ENCODE data around the gene ECT2.
"Not testable (repeated sequence)": the region's sequence is repeated elsewhere in the genome, so short reads cannot be mapped to it uniquely, and the experiment has no call there.

ECT2 gene

DNA sequence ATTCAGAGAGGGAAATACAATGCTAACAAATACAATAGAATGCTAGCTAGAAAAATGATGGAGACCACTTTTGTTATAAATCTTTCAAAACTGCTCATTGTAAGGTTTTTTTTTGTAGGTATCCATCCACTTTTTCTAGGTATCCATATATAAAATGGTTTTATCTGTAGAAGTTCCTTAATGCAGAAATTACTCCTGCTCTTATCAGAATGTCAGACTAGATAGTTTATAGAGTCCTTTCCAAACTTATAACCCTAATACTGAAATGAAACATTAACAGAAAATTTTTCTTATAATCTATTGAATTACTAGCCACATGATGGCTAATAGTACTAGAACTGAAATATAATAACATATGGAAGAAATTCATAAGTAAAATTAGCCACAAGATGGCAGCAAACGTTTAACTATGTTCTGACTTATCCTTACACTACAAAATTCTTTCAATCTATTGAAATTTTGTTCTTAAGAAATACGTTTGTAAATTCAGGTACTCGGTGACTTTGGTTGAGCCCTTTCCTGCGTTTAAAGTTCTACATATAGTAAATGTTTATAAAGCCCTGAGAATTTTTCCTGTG lies 58.5 kb downstream of the ECT2 start:
- no peak for DNase-seq (ENCODE audit: low read depth in 2 of 2)

DNA sequence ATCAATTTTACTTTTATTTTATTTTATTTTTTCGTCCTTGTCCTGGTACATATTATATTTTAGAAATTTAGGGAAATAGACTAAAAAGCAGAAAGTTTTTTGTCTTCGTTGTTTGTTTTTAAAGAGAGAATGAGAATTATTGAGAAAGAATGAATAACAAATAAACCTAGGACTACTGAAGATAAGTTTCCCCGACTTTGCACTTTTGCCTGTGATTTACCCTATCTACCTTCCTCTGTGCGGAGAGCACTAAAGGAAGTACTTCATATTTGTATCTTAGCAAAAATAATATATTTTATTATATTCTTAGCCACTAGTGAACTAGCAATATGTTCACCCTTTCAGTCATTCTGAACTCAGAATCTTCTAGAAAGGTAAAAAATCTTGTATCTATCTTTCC lies 60.6 kb downstream of the ECT2 start:
- DNase-seq (ENCODE audit: low read depth in 2 of 2) = no peak

DNA sequence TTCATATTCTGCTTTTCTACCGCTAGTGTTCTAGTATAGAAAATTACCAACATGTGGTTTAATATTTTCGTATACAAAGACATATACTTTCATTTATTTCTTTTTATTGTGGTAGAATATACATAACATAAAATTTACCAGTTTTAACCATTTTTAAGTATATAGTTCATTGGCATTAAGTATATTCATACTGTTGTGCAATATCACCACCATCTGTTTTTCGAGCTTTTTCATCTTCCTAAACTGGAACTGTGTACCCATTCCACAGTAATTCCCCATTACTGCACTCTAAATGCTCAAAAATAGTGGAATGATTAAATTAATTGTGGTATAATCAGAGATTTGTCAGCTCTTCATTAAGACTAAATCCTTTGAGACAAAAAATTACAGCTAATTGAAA lies 62.9 kb downstream of the ECT2 start:
- no peak for DNase-seq (ENCODE audit: low read depth in 2 of 2)

DNA sequence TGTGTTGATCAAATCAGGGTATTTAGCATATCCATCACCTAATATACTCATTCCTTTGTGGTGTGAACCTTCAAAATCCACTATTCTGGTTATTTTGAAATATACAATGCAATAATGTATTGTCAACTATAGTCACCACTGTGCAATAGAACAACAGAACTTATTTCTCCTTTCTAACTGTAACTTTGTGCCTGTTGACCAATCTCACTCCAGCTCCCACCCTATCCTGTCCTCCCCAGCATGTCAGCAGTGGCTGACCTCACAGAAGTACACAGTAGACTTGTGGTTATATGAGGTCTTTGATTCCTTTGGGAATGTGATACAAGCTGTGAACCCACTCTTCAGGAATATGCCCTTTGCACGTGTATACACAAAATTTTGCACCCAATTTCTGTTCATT lies 64.2 kb downstream of the ECT2 start:
- DNase-seq (ENCODE audit: low read depth in 2 of 2) = no peak

DNA sequence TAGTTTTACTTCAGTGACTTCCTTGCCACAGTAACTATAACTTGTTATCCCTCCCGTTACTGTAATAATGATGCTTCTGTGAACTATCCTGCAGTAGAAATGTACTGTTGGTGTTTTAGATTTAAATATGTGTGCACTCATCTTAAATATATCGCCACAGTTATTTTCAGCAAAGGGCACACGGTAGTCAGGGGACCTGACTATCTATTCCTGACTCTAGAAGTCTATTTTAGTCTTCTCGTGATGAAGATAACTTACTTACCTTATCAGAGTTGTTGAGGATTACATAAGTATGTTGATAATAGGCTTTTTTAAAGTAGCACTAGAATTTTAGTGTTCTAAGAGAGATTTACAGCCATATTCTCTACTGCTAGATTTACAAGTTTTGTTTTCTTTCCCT lies 65.3 kb downstream of the ECT2 start:
- no peak for DNase-seq (ENCODE audit: low read depth in 2 of 2)

DNA sequence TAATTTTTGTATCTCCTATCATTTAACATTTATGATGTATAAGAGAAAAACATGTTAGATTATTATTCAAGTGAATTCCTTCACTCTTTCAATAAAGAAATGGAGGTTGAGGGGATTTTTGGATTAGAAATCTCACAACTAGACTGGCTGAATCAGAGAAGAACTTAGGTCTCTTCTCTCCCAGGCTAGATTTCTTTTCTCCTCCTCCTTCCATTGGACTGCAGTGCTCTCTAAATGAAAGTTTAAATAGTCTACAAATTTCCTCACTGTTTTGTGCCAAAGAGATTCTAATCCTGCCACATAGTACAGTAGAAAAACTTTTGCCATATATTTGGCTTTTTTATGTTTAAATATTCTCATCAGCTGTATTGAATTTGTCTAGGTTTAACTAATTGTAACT lies 65.8 kb downstream of the ECT2 start:
- DNase-seq (ENCODE audit: low read depth in 2 of 2) = no peak

DNA sequence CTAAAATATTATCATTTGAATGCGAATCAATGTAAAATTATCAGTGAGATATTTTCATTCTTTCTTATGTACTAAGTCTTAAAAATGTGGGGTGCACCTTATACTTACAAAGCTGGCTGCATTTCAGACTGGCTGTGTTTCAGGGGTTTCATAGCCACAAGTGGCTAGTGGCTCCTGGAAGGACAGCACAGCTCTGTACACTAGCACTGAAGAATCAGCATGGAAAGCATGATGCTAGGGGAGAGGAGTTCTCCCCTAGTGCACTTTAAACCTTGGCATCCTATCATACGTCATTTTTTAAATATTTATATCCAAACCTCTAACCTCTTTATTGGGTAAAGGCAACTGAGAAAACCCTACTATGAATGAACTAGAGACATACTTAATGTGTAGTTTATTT lies 66.4 kb downstream of the ECT2 start:
- no peak for DNase-seq (ENCODE audit: low read depth in 2 of 2)

DNA sequence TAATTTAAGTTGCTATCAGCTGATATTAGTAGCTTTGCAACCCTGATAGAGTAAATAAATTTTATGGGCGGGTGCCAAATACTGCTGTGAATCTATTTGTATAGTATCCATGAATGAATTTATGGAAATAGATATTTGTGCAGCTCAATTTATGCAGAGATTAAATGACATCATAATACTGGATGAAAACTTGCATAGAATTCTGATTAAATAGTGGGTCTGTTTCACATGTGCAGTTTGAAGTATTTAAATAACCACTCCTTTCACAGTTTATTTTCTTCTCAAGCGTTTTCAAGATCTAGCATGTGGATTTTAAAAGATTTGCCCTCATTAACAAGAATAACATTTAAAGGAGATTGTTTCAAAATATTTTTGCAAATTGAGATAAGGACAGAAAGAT lies 70.0 kb downstream of the ECT2 start:
- no peak for DNase-seq (ENCODE audit: low read depth in 2 of 2)

DNA sequence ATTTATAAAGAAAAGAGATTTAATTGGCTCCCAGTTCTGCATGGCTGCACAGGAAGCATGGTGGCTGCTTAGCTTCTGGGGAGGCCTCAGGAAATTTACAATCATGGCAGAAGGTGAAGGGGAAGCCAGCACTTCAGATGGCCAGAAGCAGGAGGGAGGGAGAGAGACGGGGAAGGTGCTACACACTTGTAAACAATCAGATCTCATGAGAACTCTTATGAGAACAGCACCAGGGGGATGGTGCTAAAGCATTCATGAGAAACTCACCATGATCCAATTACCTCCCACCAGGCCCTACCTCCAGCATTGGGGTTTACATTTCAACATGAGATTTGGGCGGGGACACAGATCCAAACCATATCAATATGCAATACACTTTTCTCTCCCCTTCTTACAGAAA lies 73.7 kb downstream of the ECT2 start:
- no peak for DNase-seq (ENCODE audit: low read depth in 2 of 2)

DNA sequence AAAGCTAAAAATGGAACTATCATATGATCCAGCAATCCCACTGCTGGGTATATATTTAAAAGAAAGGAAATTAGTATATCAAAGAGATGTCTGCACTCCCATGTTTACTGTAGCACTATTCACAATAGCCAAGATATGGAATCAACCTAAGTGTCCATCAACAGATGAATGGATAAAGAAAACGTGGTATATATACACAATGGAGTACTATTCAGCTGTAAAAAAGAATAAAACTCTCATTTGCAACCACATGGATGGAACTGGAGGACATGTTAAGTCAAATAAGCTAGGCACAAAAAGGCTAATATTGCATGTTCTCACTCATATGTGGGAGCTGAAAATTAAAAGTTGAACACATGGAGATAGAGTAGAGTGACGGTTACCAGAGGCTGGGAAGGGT lies 76.7 kb downstream of the ECT2 start:
- DNase-seq (ENCODE audit: low read depth in 2 of 2) = not testable (repeated sequence)

DNA sequence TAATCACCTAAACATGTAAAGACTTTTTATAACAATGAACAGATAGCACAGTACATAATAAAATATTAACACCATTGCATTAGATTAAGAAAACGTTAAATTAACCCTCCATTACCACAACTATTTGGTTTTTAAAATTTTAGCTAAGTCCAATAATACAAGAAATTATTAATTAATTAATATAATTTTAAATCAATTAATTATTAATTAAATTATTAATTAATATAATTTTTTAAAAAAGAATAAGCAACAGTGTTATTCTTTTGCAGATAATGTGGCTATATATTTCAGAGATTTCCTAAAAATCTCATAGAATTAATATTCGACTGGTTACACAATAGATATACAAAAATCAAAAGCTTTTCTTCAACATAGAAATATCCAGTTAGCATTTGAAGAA lies 82.5 kb downstream of the ECT2 start:
- no peak for DNase-seq (ENCODE audit: low read depth in 2 of 2)

DNA sequence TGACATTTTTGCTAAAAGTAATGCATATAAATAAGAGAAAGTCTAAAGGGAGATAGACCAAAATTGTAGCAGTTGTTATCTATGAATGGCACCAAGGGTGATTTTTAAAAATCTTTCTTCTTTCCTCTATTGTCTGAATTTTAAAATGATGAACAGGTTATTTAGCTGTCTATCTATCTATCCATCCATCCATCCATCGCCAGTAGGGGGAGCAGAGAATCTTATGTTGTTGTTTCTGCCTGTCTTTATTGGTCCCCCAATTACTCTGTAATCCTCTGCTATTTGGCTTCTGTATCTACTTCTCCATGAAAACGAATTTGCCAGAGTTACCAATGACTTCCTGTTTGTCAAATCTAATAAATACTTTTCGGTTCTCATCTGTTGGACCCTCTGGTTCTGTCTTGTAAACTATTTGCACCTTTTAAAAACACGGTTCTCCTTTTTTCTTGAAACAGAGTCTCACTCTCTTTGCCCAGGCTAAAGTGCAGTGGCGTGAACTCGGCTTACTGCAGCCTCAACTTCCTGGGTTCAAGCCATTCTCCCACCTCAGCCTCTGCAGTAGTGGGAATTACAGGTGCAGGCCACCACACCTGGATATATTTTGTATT lies 86.0 kb downstream of the ECT2 start:
- DNase-seq (ENCODE audit: low read depth in 2 of 2) = no peak

DNA sequence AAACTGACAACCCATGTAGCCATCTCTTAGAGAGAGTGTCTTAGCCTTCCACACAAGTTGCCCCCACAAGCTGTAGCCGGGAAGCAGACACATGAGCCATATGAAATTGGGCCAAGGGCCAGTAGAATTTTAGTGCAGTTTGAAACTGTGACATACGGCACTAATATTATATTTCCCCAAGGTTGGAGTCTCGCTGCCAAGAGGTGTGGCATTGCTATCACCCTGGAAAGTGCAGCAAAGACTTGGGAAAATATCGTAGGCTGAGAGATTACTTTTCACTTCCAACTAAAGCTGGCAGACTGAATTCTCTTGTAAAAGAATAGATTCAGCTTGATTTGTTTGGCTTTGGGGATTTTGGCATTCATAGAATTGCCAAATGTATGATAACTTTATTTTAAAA lies 89.2 kb downstream of the ECT2 start:
- no peak for DNase-seq (ENCODE audit: low read depth in 2 of 2)

DNA sequence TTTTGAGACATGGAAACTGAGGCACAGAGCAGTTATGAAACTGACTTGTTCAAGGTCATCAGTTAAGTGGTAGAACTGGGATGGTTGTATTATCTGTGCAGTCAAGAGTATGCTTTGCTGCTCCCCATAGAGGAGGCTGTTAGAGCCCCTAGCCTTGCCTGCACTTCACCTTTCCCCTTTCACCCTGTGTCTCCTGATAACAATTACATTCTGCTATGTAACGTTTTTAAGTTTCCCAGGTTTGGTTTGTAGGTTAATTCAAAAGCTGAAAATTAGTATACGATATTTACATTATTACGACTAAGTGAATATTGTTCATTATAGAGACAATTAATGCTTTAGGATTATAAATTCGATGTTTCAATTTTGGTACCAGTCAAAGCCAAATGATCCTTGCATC lies 89.9 kb downstream of the ECT2 start:
- DNase-seq (ENCODE audit: low read depth in 2 of 2) = no peak

DNA sequence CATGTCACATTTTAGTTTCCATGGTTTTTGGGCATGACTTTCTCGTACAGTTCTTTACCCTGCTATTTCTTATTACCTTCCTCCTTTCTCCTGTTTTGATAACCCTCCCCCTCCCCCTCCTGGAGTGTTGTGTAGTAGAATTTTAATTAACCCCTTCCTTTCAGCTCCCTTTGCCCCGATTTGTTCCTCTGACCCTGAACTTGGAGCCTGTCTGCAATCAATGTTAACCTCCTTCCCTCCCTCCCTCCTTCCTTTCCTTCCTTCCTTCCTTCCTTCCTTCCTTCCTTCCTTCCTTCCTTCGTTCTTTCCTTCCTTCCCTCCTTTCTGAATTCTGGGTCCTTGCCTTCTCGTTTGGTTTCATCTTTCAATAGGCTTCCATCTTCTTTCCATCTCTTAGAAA lies 90.4 kb downstream of the ECT2 start:
- DNase-seq (ENCODE audit: low read depth in 2 of 2) = no peak

DNA sequence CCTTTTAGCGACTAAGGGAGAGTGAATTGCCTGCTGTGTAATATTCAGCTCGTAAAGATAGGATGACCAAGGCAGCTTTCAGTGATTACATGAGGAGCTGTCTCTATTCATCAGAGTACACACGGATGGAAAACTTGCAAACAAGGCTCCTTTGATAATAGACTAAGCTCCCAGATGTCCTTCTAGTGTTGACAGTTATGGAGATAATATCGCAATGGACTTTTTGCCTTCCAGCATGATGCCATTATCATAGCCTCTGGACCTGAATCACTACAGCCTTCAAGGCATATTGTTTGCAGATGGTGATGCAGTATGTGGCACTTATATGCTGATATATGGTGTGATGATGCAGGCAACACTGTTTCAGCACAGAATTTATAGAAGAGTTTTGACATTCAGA lies 93.9 kb downstream of the ECT2 start:
- no peak for DNase-seq (ENCODE audit: low read depth in 2 of 2)

DNA sequence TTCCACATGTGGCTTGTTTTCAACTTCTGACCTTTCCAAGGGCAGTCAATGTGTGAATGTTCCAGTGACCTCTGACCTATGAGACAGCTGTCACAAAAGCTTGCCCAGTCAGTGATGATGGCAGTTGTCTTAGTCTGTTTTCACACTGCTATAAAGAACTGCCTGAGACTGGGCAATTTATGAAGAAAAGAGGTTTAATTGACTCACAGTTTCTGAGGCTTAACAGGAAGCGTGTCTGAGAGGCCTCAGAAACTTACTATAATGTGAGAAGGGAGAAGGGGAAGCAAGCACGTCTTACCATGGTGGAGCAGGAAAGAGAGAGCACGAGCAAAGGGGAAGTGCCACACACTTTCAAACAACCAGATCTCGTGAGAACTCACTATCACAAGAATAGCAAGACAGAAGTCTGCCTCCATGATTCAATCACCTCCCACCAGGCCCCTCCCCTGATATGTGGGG lies 95.6 kb downstream of the ECT2 start:
- DNase-seq (ENCODE audit: low read depth in 2 of 2) = no peak

DNA sequence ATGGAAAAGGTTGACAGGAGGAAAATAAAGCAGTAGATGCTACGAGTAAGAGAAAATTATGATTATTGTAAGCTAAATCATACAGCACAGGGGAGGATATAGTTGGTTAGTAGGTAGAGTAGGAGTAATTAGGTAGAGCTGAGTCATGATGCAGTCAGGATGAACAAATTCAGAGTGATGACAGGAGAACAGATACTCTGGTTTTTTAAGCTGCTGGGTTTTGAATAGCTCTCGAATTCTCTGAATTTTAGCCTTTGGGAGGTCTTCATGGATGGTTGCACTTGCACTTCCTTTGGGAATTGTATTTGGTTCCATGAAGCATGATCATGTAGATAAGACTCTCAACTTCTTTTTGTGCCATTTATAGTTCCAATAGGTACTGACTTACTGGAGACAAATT lies 96.2 kb downstream of the ECT2 start:
- no peak for DNase-seq (ENCODE audit: low read depth in 2 of 2)

DNA sequence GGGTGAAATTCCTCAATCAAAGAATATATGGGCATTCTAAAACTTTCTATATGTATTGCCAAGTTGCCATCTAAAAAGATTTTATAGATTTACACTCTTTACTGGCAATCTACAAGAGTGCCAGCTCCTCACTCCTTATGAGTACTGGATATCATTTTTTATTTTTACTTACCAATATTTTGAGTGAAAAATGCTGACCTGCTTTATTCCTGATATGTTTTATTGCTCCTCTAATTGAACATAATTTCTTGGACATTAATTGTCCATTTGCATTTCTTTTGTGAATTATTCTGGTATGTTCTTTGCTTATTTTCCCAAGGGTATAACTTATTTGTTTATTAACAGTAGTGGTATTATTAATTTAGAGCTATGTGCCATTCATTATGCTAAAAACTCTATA lies 96.8 kb downstream of the ECT2 start:
- no peak for DNase-seq (ENCODE audit: low read depth in 2 of 2)

DNA sequence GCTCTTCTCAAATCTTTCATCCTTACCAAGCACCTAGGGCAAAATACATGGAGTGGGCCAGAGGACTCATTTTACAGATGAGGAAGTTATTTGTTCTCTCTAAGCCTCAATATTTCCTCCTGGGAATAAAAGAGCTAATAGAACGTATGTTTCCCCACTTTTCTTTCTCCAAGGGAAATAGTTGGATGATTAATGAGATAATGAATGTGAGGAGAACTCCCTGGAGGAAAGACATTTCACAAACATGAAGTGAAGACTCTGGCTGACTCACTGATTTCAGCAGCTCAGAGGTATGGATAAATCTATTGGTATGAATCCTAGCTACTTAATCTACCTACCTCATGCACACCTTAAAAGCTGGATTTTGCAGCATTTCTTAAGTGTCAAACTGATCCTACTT lies 98.4 kb downstream of the ECT2 start:
- no peak for DNase-seq (ENCODE audit: low read depth in 2 of 2)

DNA sequence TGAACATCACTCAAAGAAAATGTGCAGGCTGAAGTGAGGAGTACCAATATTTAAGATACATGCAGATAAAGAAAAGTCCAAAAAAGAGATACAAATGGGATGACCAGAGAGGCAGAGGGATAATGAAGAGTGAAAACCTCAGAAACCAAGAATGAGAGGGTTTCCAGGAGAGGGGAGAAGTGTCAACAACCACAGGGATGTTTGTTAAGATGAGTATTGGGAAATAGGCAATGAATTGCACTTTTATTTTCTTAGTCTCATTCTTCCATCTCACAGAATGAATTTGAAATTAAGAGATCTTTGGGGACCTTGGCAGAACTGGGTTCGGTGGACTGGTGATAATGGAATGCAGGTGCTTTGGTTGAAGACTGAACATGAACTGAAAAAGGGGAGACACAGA lies 102.5 kb downstream of the ECT2 start:
- DNase-seq (ENCODE audit: low read depth in 2 of 2) = no peak

DNA sequence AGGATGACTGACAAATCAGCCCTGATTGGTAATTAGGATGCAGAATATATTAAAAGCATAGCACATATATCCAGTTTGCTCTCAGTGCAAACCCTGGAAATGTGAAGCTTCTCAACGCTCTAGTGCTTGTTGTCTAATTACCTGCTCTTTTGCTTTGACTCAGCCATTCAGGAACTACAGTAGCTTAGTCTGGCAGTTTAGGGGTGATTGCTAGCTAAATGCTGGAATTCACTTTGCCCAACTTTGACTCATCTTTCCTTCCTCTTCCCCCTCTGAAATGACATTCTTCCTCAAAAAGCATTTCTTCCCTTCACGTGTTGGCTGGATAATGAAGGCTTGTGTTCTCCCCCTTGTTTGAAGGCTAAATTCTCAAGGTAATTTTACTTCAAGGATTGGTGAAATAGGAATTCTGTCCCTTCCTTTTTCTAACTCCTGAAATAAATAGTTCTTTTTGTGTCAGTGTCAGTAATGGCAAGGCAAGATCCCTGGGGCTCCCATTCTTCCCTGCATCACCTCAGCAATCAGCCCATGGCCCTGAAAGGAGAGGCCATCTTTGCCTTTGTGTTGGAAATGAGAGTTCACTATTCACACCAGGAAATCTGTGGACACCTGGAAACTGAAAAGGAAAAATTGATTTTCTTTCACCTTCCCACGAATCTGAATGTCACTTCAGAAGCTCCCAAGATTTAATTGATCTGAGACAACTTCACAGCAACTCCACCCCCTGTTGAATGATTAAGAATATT lies 103.6 kb downstream of the ECT2 start:
- DNase-seq (ENCODE audit: low read depth in 2 of 2) = no peak

DNA sequence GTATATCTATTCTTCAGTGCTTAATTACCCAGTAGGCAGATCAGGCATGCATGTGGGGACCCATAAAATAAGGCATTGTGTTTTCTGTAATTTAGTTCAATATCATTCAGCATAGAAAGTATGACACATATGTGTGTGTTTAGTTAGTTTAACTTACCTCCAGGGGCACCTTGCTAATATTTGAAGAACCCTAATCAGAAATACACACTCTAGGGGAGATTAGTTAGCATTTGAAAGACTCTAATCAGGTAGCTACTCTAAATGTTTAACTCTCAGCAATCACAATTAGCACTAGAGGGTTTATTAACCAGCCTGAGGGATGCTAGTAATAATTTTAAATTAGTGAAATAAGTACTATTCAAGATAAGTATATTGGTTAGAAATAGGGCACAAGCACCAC lies 104.5 kb downstream of the ECT2 start:
- DNase-seq (ENCODE audit: low read depth in 2 of 2) = no peak

All from stimulated activated CD4-positive, alpha-beta T cell treated with anti-CD3 and anti-CD28 coated beads, Interleukin-1b, Interleukin-23, amount 100 ng/mL, for 4 hours (primary cell).